NCI-H1092 treated with DMSO at 0.1 percent for 48 hours (cell line): ENCODE results near the gene PARN.

Experiments used
- DNase-seq: peaks from one replicate; lab custom pipeline; 2025; lab: John Stamatoyannopoulos, UW

The PARN gene

DNA sequence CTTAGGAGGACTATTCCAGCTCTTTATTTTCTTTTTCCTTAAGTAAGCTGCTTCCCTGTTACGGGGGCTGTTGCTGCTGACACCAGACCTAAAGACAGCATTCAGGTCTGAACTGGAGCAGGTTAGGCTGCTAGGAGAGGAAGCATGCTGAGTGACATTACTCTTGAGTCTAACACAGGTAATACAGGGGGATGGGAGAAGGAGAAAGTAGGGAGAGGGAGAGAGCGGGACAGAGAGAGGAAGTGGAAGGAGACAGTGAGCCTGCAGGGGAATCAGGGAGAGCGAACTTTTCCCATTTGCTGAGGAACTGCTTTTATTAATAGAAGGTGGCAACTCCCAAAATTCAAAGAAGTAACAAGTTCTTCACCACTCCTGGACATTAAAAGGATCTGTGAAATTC lies 130.9 kb downstream of the PARN start:
- DNase-seq: no peak

DNA sequence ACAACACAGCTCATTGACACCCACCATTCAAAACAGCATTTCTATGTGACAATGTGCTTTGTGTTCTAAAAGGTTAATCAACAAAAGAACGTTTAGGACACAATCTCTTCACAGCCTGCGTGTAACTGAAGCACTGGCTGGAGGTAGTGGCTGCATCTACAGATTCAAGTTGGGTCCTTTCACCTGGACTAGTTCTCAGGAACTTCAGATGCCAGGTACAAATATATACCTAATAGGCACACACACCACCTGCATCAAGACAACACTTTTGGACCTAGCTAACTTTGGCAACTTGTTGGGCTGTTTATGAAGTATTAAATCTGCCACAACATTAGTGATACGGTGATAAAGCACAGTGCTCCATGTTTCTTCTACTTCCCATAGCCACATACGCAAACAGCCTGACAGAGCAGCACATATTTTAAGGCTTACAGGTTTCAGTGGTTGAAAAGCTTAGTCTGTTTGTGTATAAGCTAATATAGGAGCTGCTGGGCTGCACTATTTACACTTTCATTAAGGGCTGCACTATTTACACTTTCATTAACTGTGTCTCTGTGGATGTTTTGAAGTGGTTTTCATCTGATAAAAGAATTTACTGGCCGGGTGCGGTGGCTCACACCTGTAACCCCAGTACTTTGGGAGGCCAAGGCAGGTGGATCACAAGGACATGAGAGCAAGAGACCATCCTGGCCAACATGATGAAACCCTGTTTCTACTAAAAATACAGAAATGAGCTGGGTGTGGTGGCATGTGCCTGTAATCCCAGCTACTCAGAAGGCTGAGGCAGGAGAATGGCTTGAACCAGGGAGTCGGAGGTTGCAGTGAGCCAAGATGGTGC lies 132.6 kb downstream of the PARN start:
- no peak for DNase-seq

DNA sequence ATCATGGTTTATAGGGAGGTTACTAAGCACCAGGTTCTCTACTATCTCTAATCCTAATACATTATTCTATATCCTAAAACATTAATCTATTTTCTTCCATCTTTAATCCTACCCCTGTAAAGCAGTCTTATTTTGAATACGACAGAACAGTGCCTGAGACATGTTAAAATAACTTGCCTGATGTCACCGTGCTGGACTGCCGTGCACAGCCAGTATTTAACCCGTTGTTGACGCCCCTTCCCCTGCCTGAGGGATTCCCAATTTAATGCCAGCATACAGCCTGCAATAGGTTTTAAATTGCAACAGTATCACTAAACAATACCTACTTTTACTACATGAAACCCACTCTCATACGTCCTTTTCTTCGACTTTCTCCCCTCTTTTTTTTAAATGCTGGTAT lies 133.3 kb downstream of the PARN start:
- DNase-seq: no peak

GRCh38 chr16:14496047-14496770 lies 133.9 kb downstream of the PARN start:
- DNase-seq: no peak

- no peak for DNase-seq
These were observed 134.6 kb downstream of the PARN start for GRCh38 chr16:14495213-14496046.

GRCh38 chr16:14494396-14494966 lies 135.6 kb downstream of the PARN start:
- DNase-seq: no peak

DNA sequence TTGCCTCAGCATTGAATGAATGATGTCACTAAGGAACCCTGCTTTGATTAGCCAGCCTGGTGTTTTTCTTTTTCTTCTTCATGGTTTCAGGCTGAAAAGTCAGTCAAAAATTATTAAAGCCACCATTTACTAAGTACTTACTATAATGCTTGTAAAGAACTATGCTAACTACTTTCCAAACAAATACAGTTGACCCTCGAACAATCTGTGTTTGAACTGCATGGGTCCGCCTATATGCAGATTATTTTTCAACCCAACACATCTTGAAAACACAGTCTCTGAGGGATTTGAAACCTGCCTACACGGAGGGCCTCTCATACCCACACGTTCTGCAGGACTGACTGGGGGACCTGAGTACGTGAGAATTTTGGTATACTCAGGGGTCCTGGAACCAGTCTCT lies 136.3 kb downstream of the PARN start:
- no peak for DNase-seq

DNA sequence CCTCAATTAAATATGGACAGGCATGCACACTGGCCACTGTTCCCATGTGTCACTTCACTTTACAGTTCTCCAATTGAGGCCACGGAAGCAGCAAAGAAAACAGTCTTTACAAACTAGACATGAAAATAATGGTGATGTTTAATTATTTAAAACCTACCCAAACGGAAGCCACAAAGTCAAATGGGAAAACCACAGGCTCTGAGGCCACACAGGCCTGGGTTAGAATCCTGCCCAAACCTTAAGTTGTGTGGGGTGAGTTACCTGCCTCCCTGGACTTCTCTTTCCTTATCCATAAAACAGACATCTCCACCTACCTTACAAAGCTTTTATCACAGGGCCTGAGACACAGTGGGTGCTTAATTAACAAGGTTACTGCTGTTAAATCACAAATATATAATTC lies 137.4 kb downstream of the PARN start:
- no peak for DNase-seq

DNA sequence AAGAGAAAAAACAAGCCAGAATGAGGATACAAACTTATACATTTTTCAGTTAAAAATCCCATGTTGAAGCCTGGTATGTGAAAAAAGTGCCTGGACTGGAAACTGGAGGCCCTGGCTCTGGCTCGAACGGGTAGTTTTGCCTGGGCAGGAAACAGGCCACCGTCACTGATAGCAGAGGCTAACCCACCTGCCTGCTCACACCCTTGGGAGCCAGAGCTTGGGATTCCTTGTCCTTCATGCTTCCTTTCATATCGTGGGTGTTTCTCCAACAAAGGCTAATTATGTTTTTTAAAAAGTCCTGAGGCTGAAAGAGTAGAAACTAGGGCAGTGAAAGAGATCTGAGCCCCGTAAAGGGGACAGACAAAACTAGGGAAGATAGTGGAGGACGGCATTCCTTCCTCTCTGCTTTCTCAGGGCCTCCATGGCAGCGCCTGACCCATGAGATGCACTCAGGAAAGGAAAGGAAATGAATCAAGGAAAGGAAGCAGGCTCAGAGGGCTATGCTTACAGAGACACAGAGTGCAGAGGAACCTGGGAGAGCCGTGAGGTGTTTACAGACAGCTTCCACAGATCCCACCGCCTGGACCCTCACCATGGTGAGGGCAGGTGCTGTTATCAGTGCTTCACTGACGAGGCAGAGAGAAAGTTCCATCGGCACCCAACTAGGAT lies 138.1 kb downstream of the PARN start:
- no peak for DNase-seq

DNA sequence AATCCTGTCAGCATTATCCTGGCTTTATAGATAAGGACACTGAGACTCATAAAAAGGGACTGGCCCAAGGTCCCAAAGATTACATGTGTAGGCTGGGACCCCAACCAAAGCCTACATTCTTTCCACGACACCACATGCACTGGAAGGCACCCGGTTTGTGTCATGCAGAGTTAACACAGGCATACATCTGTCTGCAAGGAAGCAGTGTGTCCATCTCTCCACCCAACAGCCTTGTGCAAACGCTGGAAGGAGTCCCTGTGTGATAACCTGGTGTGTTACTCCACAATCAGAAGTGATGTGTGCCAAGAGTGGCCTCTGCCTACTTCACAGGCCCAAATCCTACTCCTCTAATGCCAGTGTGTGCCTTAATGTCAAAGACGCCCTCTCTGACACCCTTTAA lies 139.8 kb downstream of the PARN start:
- no peak for DNase-seq

DNA sequence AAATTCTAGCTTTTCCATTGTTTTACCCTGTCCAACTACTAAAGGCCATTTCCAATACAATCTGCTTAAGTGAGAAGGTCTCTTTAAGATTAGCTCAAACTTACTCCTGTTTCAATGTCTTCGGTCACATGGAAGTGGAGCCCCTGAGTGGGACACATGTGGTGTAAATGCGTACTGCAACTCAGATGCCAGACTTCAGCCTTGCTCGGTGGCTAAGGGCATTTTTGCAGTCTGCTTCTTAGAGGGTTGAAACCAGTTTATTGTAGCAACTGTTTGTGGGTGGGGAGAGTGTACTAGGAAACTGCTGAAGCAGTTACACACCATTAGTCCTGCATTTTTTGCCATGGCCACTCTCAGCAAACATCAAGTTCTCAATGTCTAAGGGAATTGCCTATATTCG lies 140.6 kb downstream of the PARN start:
- no peak for DNase-seq

DNA sequence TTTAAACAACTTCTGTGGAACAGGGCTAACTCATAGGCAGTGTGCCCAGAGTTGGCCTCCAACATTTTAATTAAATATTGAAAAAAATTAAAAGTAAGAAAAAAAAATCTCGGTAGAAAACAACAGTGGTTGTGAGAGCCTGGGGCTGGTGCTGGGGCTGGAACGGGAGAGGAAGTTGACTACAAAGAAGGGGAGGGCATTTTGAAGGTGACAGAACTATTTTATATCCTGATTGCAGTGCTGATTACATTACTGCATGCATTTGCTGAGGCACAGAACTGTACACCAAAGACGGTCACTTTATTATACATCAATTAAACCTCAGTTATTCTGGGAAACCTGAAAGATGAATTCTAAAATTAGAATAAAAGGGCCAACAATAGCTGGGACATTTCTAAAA lies 142.5 kb downstream of the PARN start:
- DNase-seq: no peak

DNA sequence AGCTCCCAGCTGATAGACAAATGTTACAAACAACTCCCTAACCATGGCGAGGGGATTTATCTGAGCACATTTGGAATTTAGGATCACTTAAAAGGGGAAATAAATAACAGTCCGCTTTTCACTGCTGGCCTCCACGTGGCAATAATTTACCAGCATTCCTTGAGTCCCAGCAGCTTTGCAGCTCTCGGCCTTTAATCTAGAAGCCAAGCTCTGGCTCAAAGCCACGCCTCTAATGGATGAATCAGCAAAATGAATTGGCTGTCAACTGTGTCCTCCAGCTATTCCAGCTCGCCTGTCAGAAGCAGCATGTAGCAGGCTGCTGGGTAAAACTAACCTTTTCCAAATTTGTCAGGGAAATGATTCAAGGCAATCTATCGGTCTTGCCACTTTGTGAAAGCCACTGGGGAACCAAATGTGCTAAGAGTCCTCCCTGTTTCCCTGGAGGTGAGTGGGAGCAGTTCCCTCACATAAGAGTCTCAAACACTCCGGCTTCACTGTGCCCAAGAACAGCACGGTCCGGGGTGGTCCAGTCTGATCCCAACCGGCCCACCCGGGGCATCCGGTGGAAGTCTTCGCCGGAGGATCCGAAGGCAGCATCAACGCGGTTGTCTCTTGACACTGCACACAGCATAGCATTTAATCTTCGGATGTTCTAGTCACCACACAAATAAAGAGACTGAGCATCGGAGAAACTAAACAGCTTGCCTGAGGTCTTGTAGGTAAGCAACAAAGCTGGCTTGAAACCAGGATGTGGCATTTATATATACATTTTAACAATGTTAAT lies 143.3 kb downstream of the PARN start:
- DNase-seq: no peak

DNA sequence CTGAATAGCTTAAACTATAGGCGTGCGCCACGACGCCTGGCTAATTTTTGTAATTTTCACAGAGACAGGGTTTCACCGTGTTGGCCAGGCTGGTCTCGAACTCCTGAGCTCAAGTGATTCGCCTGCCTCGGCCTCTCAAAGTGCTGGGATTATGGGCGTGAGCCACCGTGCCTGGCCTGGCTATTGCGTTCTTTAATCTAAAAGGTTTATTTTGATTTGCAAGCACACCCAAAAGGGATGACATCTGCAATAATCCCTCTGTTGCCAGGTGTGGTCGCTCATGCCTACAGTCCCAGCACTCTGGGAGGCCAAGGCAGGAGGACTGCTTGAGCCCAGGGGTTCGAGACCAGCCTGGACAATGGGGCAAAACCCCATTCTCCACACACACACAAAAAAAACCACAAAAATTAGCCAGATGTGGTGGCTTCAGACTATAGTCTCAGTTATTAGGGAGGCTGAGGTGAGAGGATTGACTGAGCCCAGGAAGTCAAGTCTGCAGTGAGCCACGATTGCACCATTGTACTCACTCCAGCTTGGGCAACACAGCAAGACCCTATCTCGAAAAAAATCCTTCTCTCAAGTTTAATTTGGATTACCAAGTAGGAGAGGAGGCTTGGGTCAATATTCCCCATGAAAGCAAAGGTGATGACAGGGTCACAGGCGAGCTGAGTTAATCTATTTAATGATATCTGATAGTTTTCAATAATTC lies 144.1 kb downstream of the PARN start:
- DNase-seq: no peak

- DNase-seq: no peak
These were observed 144.9 kb downstream of the PARN start for GRCh38 chr16:14485121-14485551.

- no peak for DNase-seq
These were observed 146.2 kb downstream of the PARN start for GRCh38 chr16:14483819-14484385.

GRCh38 chr16:14476183-14476582 lies 153.9 kb downstream of the PARN start:
- DNase-seq: no peak

DNA sequence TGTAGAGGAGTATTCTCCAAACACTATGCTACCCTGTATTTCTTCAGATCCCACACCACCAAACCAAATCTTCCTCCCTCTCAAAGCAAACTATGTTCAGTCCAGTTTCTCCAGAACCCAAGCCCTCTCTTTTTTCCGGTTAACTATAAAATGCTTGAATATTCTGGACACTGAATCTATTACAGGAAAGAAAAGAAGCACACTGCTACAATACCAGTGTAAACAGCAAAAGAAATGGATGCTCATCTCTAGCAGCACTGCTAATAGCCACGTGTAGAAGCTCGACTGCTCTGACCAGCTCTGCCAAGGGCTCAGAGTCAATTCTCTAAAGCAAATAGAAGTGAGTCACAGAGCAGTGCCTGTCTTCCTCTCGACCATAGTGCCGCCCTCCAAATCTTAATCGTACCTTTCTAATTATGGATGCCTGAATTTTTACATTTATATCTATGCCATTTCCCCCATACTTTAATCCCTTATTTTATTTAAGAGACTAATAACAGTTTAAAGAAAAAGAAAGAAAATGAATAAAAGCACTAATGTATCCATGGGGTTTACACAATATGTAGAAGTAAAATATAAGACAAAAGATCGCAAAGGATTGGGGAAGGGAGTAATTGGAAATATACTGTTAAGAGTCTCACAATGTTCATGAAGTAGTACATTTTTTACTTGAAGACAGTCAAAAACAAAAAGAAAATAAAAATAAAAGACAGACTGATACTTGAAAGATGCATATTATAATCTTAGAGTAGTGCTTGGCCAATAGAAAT lies 154.5 kb downstream of the PARN start:
- peak; percentile 12 for DNase-seq

DNA sequence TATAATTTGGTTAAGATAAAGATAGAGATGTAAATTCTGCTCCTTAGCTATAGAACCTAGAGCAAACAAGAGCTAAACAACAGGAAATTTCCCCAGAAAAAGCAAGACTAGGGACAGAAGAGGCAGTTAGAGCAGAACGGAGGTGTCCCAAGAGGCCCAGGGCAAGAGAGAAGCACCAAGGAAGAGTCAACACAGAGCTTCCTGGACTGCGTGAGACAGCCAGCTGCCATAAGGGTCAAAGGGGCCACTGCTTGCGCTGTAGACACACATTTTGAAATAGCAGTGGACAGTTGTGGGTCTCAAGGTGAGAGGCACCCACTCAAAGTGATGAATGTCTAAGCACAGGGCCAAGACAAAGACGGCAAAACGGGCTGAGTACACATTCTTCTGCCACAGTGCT lies 156.6 kb downstream of the PARN start:
- DNase-seq: no peak
